ENCODE data around the gene DPPA3. TPM values are rescaled to one million over a fixed set of nuclear protein-coding genes. Genes with fewer than 3 reads are reported as not detected.
"Not testable (repeated sequence)": the region's sequence is repeated elsewhere in the genome, so short reads cannot be mapped to it uniquely, and the experiment has no call there.

Gene DPPA3
- total RNA-seq, 3 donors from 2014 or later (not counting 1 experiment from before 2014, with no cell fraction given) = not detected

- 15% methylated on average over 3 of the region's 4 CpGs for WGBS (ENCODE audit: insufficient coverage)
- intact Hi-C loops (cut with micrococcal nuclease) = no loop called here
- no peaks in the 10 kb centered on the region for H3K4me1 ChIP-seq (ENCODE audit: control insufficient read depth, insufficient read depth, low read length)
- H3K9me3 ChIP-seq (ENCODE audit: control insufficient read depth, insufficient read depth, low read length) = no peaks in the 10 kb centered on the region
- Mint-ChIP-seq H3K36me3 (no peaks in the 10 kb centered on the region), H3K4me3 (no peak overlapping the region), H3K27ac (no peak overlapping the region), H3K27me3 (ENCODE audit: low read depth in 2 of 2) (peaks cover 3 to 7% of the 10 kb centered on the region in 2 donors), H3K9me3 (no peaks in the 10 kb centered on the region), H3K4me1 (no peaks in the 10 kb centered on the region)
- H3K27ac ChIP-seq (ENCODE audit: low read length) = no peak overlapping the region
- ATAC-seq (no peak), DNase-seq (no peak)
- no peaks in the 10 kb centered on the region for H3K27me3 ChIP-seq (ENCODE audit: control insufficient read depth, insufficient read depth, low read length)
- TF ChIP-seq CTCF (IDR thresholded peaks at IDR 0.05) = no peak
- H3K4me3 ChIP-seq (ENCODE audit: low read length) = no peak overlapping the region
- H3K36me3 ChIP-seq (ENCODE audit: control insufficient read depth, insufficient read depth, low read length) = no peaks in the 10 kb centered on the region
These were observed 18.5 kb downstream of the DPPA3 start for GRCh38 chr12:7729746-7730145.

- H3K36me3 Mint-ChIP-seq; H3K9me3 Mint-ChIP-seq; H3K4me3 Mint-ChIP-seq; ATAC-seq; H3K27ac ChIP-seq (ENCODE audit: low read length); DNase-seq; H3K36me3 ChIP-seq (ENCODE audit: control insufficient read depth, insufficient read depth, low read length); H3K27ac Mint-ChIP-seq; H3K27me3 ChIP-seq (ENCODE audit: control insufficient read depth, insufficient read depth, low read length); H3K27me3 Mint-ChIP-seq (ENCODE audit: low read depth in 2 of 2); intact Hi-C loops (cut with micrococcal nuclease); H3K4me1 ChIP-seq (ENCODE audit: control insufficient read depth, insufficient read depth, low read length); H3K4me3 ChIP-seq (ENCODE audit: low read length); H3K9me3 ChIP-seq (ENCODE audit: control insufficient read depth, insufficient read depth, low read length); H3K4me1 Mint-ChIP-seq: not testable (repeated sequence)
These were observed 19.8 kb downstream of the DPPA3 start for GRCh38 chr12:7730984-7731383.

- Histone ChIP-seq H3K4me3 (ENCODE audit: low read length) (no peak overlapping the region), H3K36me3 (ENCODE audit: control insufficient read depth, insufficient read depth, low read length) (no peaks in the 10 kb centered on the region), H3K9me3 (ENCODE audit: control insufficient read depth, insufficient read depth, low read length) (no peaks in the 10 kb centered on the region), H3K4me1 (ENCODE audit: control insufficient read depth, insufficient read depth, low read length) (no peaks in the 10 kb centered on the region), H3K27me3 (ENCODE audit: control insufficient read depth, insufficient read depth, low read length) (no peaks in the 10 kb centered on the region), H3K27ac (ENCODE audit: low read length) (no peak overlapping the region)
- Mint-ChIP-seq H3K36me3 (no peaks in the 10 kb centered on the region), H3K27me3 (ENCODE audit: low read depth in 2 of 2) (peaks cover 0 to 7% of the 10 kb centered on the region in 2 donors), H3K27ac (no peak overlapping the region), H3K4me3 (no peak overlapping the region), H3K9me3 (no peaks in the 10 kb centered on the region), H3K4me1 (no peaks in the 10 kb centered on the region)
- TF ChIP-seq CTCF (IDR thresholded peaks at IDR 0.05) = no peak
- no peak for DNase-seq
- 47% methylated on average over 5 of the region's 5 CpGs for WGBS (ENCODE audit: insufficient coverage)
- intact Hi-C loops (cut with micrococcal nuclease) = no loop called here
- ATAC-seq = no peak
These were observed 20.3 kb downstream of the DPPA3 start for GRCh38 chr12:7731486-7731885.

GRCh38 chr12:7732993-7733392, 21.8 kb downstream of the DPPA3 start:
- peaks cover 0 to 7% of the 10 kb centered on the region in 2 donors for H3K27me3 Mint-ChIP-seq (ENCODE audit: low read depth in 2 of 2)
- no peak for DNase-seq
- no peaks in the 10 kb centered on the region for H3K4me1 Mint-ChIP-seq
- TF ChIP-seq CTCF (IDR thresholded peaks at IDR 0.05) = no peak
- intact Hi-C loops (cut with micrococcal nuclease) = no loop called here
- no peaks in the 10 kb centered on the region for H3K36me3 ChIP-seq (ENCODE audit: control insufficient read depth, insufficient read depth, low read length)
- H3K4me3 Mint-ChIP-seq = no peak overlapping the region
- no peak overlapping the region for H3K27ac ChIP-seq (ENCODE audit: low read length)
- WGBS (ENCODE audit: insufficient coverage) = 32% methylated on average over 1 of the region's 3 CpGs
- H3K9me3 Mint-ChIP-seq = no peaks in the 10 kb centered on the region
- H3K27me3 ChIP-seq (ENCODE audit: control insufficient read depth, insufficient read depth, low read length) = no peaks in the 10 kb centered on the region
- no peak overlapping the region for H3K4me3 ChIP-seq (ENCODE audit: low read length)
- H3K27ac Mint-ChIP-seq = no peak overlapping the region
- no peaks in the 10 kb centered on the region for H3K9me3 ChIP-seq (ENCODE audit: control insufficient read depth, insufficient read depth, low read length)
- no peak for ATAC-seq
- no peaks in the 10 kb centered on the region for H3K36me3 Mint-ChIP-seq
- no peaks in the 10 kb centered on the region for H3K4me1 ChIP-seq (ENCODE audit: control insufficient read depth, insufficient read depth, low read length)
